PC-3 (cell line): Measurements from ENCODE around the gene TRDN. TPM values are rescaled to one million over a fixed set of nuclear protein-coding genes. Genes with fewer than 3 reads are reported as not detected.

Experiments used
- ATAC-seq: fragments of 200-7000 bp; cut with Tn5 transposase; 2 replicates; pipeline ENCODE4 v1.9.1; 2020; ENCODE audit warnings: mild to moderate bottlenecking, moderate library complexity
- BruUV-seq: library from RNA; stranded (reverse); fragments of 400-500 nt; replicated peaks from 2 replicates; lab custom pipeline; 2021; lab: Mats Ljungman, UMichigan
- CTCF ChIA-PET: fragments of 300-600 bp; sonication (Branson Sonifier 250); formaldehyde crosslinking; loops from one replicate; lab custom pipeline; 2022; ENCODE audit warnings: antibody characterized with exemption; lab: Charles Lee
- POLR2A ChIA-PET: fragments of 300-600 bp; sonication (Branson Sonifier 250); formaldehyde crosslinking; loops from one replicate; lab custom pipeline; 2022; ENCODE audit warnings: antibody characterized with exemption; ENCODE audit not compliant: unreplicated experiment; lab: Charles Lee
- DNase-seq: peaks from one replicate; pipeline ENCODE4 v3.0.0-alpha.2; 2015
- H2AFZ ChIP-seq: fragments of 300-600 bp; sonication (generic); 2 replicates; pipeline ENCODE4 v1.6.0; 2016; ENCODE audit warnings: antibody characterized with exemption, low read length
- H3F3A ChIP-seq: fragments of 300-600 bp; sonication (generic); one replicate; pipeline ENCODE4 v1.6.0; 2017; ENCODE audit warnings: antibody characterized with exemption, low read length, control low read depth, mild to moderate bottlenecking; ENCODE audit not compliant: unreplicated experiment
- H3K27ac ChIP-seq: fragments of 300-600 bp; sonication (generic); 2 replicates; pipeline ENCODE4 v1.5.1; 2016; ENCODE audit warnings: mild to moderate bottlenecking, low read length
- H3K27me3 ChIP-seq: fragments of 300-600 bp; sonication (generic); 2 replicates; pipeline ENCODE4 v1.6.1; 2016; ENCODE audit warnings: low read length, mixed read lengths
- H3K36me3 ChIP-seq: fragments of 300-600 bp; sonication (generic); 2 replicates; pipeline ENCODE4 v1.6.1; 2016; ENCODE audit warnings: low read depth, mixed run types, low read length, mixed read lengths
- H3K4me1 ChIP-seq: fragments of 300-600 bp; sonication (generic); 2 replicates; pipeline ENCODE4 v1.5.1; 2016; ENCODE audit warnings: low read length; ENCODE audit not compliant: insufficient read depth
- H3K4me2 ChIP-seq: fragments of 300-600 bp; sonication (generic); 2 replicates; pipeline ENCODE4 v1.6.0; 2016; ENCODE audit warnings: low read length
- H3K4me3 ChIP-seq: fragments of 300-600 bp; sonication (generic); 2 replicates; pipeline ENCODE4 v1.5.1; 2016; ENCODE audit warnings: mild to moderate bottlenecking, low read length, mixed read lengths
- H3K79me2 ChIP-seq: fragments of 300-600 bp; sonication (generic); 2 replicates; pipeline ENCODE4 v1.6.1; 2017; ENCODE audit warnings: low read length, mixed read lengths
- H3K9ac ChIP-seq: fragments of 300-600 bp; sonication (generic); 2 replicates; pipeline ENCODE4 v1.6.0; 2016; ENCODE audit warnings: mild to moderate bottlenecking, low read length
- H3K9me2 ChIP-seq: fragments of 300-600 bp; sonication (generic); replicated peaks from 2 replicates; pipeline ENCODE4 v1.6.1; 2016; ENCODE audit warnings: mixed run types, low read length, mixed read lengths
- H3K9me3 ChIP-seq: fragments of 300-600 bp; sonication (generic); 2 replicates; pipeline ENCODE4 v1.6.1; 2016; ENCODE audit warnings: low read length, mixed read lengths
- H4K20me1 ChIP-seq: fragments of 300-600 bp; sonication (generic); 2 replicates; pipeline ENCODE4 v1.6.1; 2016; ENCODE audit warnings: low read length, mixed read lengths
- CTCF ChIP-seq: fragments of 300-600 bp; sonication (generic); conservative IDR thresholded peaks from 2 replicates; pipeline ENCODE4 v1.5.1; 2017; ENCODE audit warnings: antibody characterized with exemption, low read depth, mild to moderate bottlenecking, low read length
- EZH2 ChIP-seq: fragments of 300-600 bp; sonication (generic); IDR thresholded peaks from one replicate; pipeline ENCODE4 v1.6.1; 2017; ENCODE audit warnings: antibody characterized with exemption, mild to moderate bottlenecking, low read length; ENCODE audit not compliant: unreplicated experiment
- EZH2phosphoT487 ChIP-seq: fragments of 300-600 bp; sonication (generic); IDR thresholded peaks from 2 replicates; pipeline ENCODE4 v1.6.1; 2018; ENCODE audit warnings: mild to moderate bottlenecking, antibody characterized with exemption, low read length, borderline replicate concordance
- intact Hi-C: fragments of 100-400 bp; cut with micrococcal nuclease; formaldehyde crosslinking; loops from 2 replicates; pipeline ENCODE4 v1.9.0; 2023
- total RNA-seq: library from RNA; depleted of rRNA; stranded (reverse); fragments of >200 nt; gene quantifications from 2 replicates; pipeline ENCODE4 v1.2.3, GENCODE V29; 2014

Gene TRDN
- total RNA-seq, 1 experiment from 2014 or later: not detected

GRCh38 chr6:123551939-123552707, 84.6 kb downstream of the TRDN start:
- no peaks in the 10 kb centered on the region for H4K20me1 ChIP-seq
- no peaks in the 10 kb centered on the region for H3F3A ChIP-seq
- H3K4me1 ChIP-seq: no peaks in the 10 kb centered on the region
- H3K9me3 ChIP-seq: no peaks in the 10 kb centered on the region
- H3K36me3 ChIP-seq: no peaks in the 10 kb centered on the region
- BruUV-seq: no TSS peak
- H3K4me2 ChIP-seq: no peak overlapping the region
- ATAC-seq (no peak), DNase-seq (no peak)
- ChIA-PET CTCF (no interaction called here), POLR2A (no interaction called here)
- H3K4me3 ChIP-seq: no peak overlapping the region
- H3K27ac ChIP-seq: no peak overlapping the region
- no peak for TF ChIP-seq EZH2phosphoT487
- no peak overlapping the region for H3K9ac ChIP-seq
- intact Hi-C loops: no loop called here
- no peak overlapping the region for H2AFZ ChIP-seq
- no peaks in the 10 kb centered on the region for H3K79me2 ChIP-seq
- no peaks in the 10 kb centered on the region for H3K9me2 ChIP-seq
- H3K27me3 ChIP-seq: no peaks in the 10 kb centered on the region

- H3F3A ChIP-seq: no peaks in the 10 kb centered on the region
- no peak overlapping the region for H3K4me3 ChIP-seq
- no peaks in the 10 kb centered on the region for H3K27me3 ChIP-seq
- no peaks in the 10 kb centered on the region for H3K9me2 ChIP-seq
- TF ChIP-seq EZH2phosphoT487 (no peak), CTCF (no peak), EZH2 (no peak)
- no peak overlapping the region for H3K9ac ChIP-seq
- no peaks in the 10 kb centered on the region for H3K79me2 ChIP-seq
- H3K27ac ChIP-seq: no peak overlapping the region
- no peak overlapping the region for H3K4me2 ChIP-seq
- H3K36me3 ChIP-seq: no peaks in the 10 kb centered on the region
- no peak for DNase-seq
- no peaks in the 10 kb centered on the region for H4K20me1 ChIP-seq
- no peak for ATAC-seq
- ChIA-PET POLR2A (no interaction called here), CTCF (no interaction called here)
- no peaks in the 10 kb centered on the region for H3K4me1 ChIP-seq
- no TSS peak for BruUV-seq
- no peaks in the 10 kb centered on the region for H3K9me3 ChIP-seq
- no peak overlapping the region for H2AFZ ChIP-seq
- intact Hi-C loops: no loop called here
Observed at GRCh38 chr6:123550052-123550617, 86.6 kb downstream of the TRDN start.

GRCh38 chr6:123549476-123549875, 87.3 kb downstream of the TRDN start:
- Histone ChIP-seq H4K20me1 (no peaks in the 10 kb centered on the region), H3K79me2 (no peaks in the 10 kb centered on the region), H3K9me2 (no peaks in the 10 kb centered on the region), H3K9ac (no peak overlapping the region), H3K27ac (no peak overlapping the region), H2AFZ (no peak overlapping the region), H3K4me2 (no peak overlapping the region), H3K4me1 (no peaks in the 10 kb centered on the region), H3K9me3 (no peaks in the 10 kb centered on the region), H3K36me3 (no peaks in the 10 kb centered on the region), H3K27me3 (no peaks in the 10 kb centered on the region), H3F3A (no peaks in the 10 kb centered on the region), H3K4me3 (no peak overlapping the region)
- DNase-seq (no peak), ATAC-seq (no peak)
- TF ChIP-seq EZH2phosphoT487: no peak
- no peak for TF ChIP-seq EZH2
- TF ChIP-seq CTCF: no peak
- no TSS peak for BruUV-seq
- intact Hi-C loops: no loop called here
- ChIA-PET CTCF (no interaction called here), POLR2A (no interaction called here)
